Fibroblast of villous mesenchyme (primary cell): ENCODE data around the gene OR6C3. TPM values are rescaled to one million over a fixed set of nuclear protein-coding genes. Genes with fewer than 3 reads are reported as not detected.
"Not testable (repeated sequence)": the region's sequence is repeated elsewhere in the genome, so short reads cannot be mapped to it uniquely, and the experiment has no call there.

Experiments used
- DNase-seq: peaks from one replicate; pipeline ENCODE4 v3.0.0-alpha.2; 2010; ENCODE audit warnings: low read depth
- H3K4me3 ChIP-seq: 2 replicates; pipeline ENCODE4 v1.5.1; 2011; ENCODE audit warnings: low read depth, mild to moderate bottlenecking, low read length
- CTCF ChIP-seq: IDR thresholded peaks from 2 replicates; pipeline ENCODE4 v1.5.1; 2012; ENCODE audit warnings: low read depth, mild to moderate bottlenecking, low read length; ENCODE audit not compliant: insufficient read depth
- total RNA-seq: library from RNA; depleted of rRNA; stranded (reverse); fragments of >200 nt; gene quantifications from 2 replicates; pipeline ENCODE4 v1.2.3, GENCODE V29; 2012

OR6C3 gene
- total RNA-seq, 1 donor = not detected

- H3K4me3 ChIP-seq = no peak overlapping the region
- TF ChIP-seq CTCF = no peak
- no peak for DNase-seq
Measured at GRCh38 chr12:55336002-55336401, 5.5 kb downstream of the OR6C3 start.

- not testable (repeated sequence) for H3K4me3 ChIP-seq, DNase-seq
Measured at GRCh38 chr12:55355338-55355737, 24.8 kb downstream of the OR6C3 start.

GRCh38 chr12:55362675-55363074 lies 32.1 kb downstream of the OR6C3 start, which contains the start of gene OR6C75:
Gene OR6C75, plus strand, starts transcription at chr12:55362975. Its CDS starts 2,136 bp downstream, at chr12:55365111.
- no peak for TF ChIP-seq CTCF
- no peak for DNase-seq
- H3K4me3 ChIP-seq = no peak within 1 kb of the TSS

GRCh38 chr12:55365086-55365485 lies 34.5 kb downstream of the OR6C3 start:
- DNase-seq = no peak
- H3K4me3 ChIP-seq = no peak overlapping the region
- TF ChIP-seq CTCF = no peak

GRCh38 chr12:55372521-55372920 lies 42.0 kb downstream of the OR6C3 start:
- TF ChIP-seq CTCF = no peak
- DNase-seq = no peak
- H3K4me3 ChIP-seq = no peak overlapping the region

Other genes starting within 250 kb of the OR6C3 start
- gene OR9K2, start 204.3 kb upstream of the OR6C3 start, total RNA-seq = not detected in 2 replicates
- gene OR10A7, start 109.7 kb upstream of the OR6C3 start, total RNA-seq = not detected in 2 replicates
- gene OR6C74, start 86.1 kb upstream of the OR6C3 start, total RNA-seq = not detected in 2 replicates
- not detected in 2 replicates for gene OR6C6, start 34.2 kb upstream of the OR6C3 start, total RNA-seq
- gene OR6C1, start 16.4 kb upstream of the OR6C3 start, total RNA-seq = not detected in 2 replicates
- gene OR6C75, start 32.2 kb downstream of the OR6C3 start, total RNA-seq = not detected in 2 replicates
- gene OR6C65, start 69.8 kb downstream of the OR6C3 start, total RNA-seq = not detected in 2 replicates
- not detected in 2 replicates for gene OR6C76, start 95.5 kb downstream of the OR6C3 start, total RNA-seq
- gene OR6C2, start 113.3 kb downstream of the OR6C3 start, total RNA-seq = not detected in 2 replicates
- gene OR6C70, start 139.4 kb downstream of the OR6C3 start, total RNA-seq = not detected in 2 replicates
- not detected in 2 replicates for gene OR6C68, start 161.6 kb downstream of the OR6C3 start, total RNA-seq
- not detected in 2 replicates for gene OR6C4, start 218.9 kb downstream of the OR6C3 start, total RNA-seq
- gene OR2AP1, start 241.7 kb downstream of the OR6C3 start, total RNA-seq = not detected in 2 replicates